Uterus (tissue), 2 donors: ENCODE measurements around the gene SIGLEC10.

ENCODE experiments used
- POLR2A ChIP-seq, 2 donors: fragments of 450-650 bp; IDR thresholded peaks; one replicate each; pipeline ENCODE4 v1.6.1; 2016; ENCODE audit warnings: antibody characterized with exemption in 2 of 2, mild to moderate bottlenecking in 1 of 2, moderate library complexity in 1 of 2
- TF ChIP-seq, protein P1 (sequence below), 4 experiments: fragments of 200-600 bp in 2 of 4; fragments of 450-650 bp in 2 of 4; sonication (generic) in 2 of 4; IDR thresholded peaks; one replicate each; pipeline ENCODE4 v1.5.1; 2016 to 2019; ENCODE audit warnings: antibody characterized with exemption in 4 of 4, mild to moderate bottlenecking in 2 of 4, moderate library complexity in 1 of 4

DNA sequence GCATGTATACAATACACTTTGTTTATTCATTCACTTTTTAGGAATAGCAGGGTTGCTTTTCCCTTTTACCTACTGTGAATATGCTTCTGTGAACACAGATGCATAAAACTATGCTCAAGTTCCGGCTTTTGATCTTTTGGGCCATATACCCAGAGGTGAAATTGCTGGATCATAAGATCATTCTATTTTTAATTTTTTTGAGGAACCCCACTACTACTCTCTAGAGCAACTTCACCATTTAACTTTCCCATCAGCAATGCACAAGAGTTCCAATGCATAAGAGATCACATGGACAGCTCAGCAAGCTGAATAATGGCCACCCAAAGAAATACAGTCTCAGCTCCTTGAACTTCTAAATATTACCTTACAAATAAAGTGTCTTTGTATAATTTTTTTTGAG is 17.0 kb upstream of the SIGLEC10 start:
- TF ChIP-seq, protein P1, sequence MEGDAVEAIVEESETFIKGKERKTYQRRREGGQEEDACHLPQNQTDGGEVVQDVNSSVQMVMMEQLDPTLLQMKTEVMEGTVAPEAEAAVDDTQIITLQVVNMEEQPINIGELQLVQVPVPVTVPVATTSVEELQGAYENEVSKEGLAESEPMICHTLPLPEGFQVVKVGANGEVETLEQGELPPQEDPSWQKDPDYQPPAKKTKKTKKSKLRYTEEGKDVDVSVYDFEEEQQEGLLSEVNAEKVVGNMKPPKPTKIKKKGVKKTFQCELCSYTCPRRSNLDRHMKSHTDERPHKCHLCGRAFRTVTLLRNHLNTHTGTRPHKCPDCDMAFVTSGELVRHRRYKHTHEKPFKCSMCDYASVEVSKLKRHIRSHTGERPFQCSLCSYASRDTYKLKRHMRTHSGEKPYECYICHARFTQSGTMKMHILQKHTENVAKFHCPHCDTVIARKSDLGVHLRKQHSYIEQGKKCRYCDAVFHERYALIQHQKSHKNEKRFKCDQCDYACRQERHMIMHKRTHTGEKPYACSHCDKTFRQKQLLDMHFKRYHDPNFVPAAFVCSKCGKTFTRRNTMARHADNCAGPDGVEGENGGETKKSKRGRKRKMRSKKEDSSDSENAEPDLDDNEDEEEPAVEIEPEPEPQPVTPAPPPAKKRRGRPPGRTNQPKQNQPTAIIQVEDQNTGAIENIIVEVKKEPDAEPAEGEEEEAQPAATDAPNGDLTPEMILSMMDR (IDR thresholded peaks at IDR 0.05) = no peak
- TF ChIP-seq POLR2A (IDR thresholded peaks at IDR 0.05) = no peak
